Bronchial epithelial cell (primary cell): ENCODE measurements around the gene ZDHHC1. TPM values are rescaled to one million over a fixed set of nuclear protein-coding genes. Genes with fewer than 3 reads are reported as not detected.

Experiments used
- DNase-seq: peaks from one replicate; pipeline ENCODE4 v3.0.0-alpha.2; 2010; ENCODE audit warnings: low read depth
- FAIRE-seq: peaks from 2 replicates; lab custom pipeline; 2011; peaks lifted over from hg19 to GRCh38; lab: Jason Lieb, UNC
- H3K27me3 ChIP-seq: 2 replicates; pipeline ENCODE4 v1.5.1; 2011; ENCODE audit warnings: low read length; ENCODE audit not compliant: control insufficient read depth, insufficient read depth
- H3K36me3 ChIP-seq: 2 replicates; pipeline ENCODE4 v1.5.1; 2011; ENCODE audit warnings: low read length; ENCODE audit not compliant: control insufficient read depth, insufficient read depth
- H3K4me3 ChIP-seq: 2 replicates; pipeline ENCODE4 v1.5.1; 2011; ENCODE audit warnings: mild to moderate bottlenecking, low read depth, low read length, control low read depth
- CTCF ChIP-seq: IDR thresholded peaks from 2 replicates; pipeline ENCODE4 v1.5.1; 2011; ENCODE audit warnings: mild to moderate bottlenecking, moderate library complexity, low read length, control low read depth, inconsistent platforms; ENCODE audit not compliant: insufficient read depth, severe bottlenecking
- total RNA-seq: library from RNA; depleted of rRNA; stranded (reverse); fragments of >200 nt; gene quantifications from 2 replicates; pipeline ENCODE4 v1.2.1, GENCODE V29; 2014

ZDHHC1 gene
- total RNA-seq, 1 donor from 2014 or later, result 1.8 TPM

- DNase-seq (peak; percentile 10), FAIRE-seq (peak; percentile 73)
- no peak for TF ChIP-seq CTCF
- Histone ChIP-seq H3K27me3 (no peaks in the 10 kb centered on the region), H3K4me3 (no peak overlapping the region), H3K36me3 (peaks cover 6% of the 10 kb centered on the region)
Measured at GRCh38 chr16:67461600-67462278, 45.5 kb upstream of the ZDHHC1 start.

- no peak for FAIRE-seq
Measured at GRCh38 chr16:67460961-67461360, 44.7 kb upstream of the ZDHHC1 start.

GRCh38 chr16:67460168-67460567 lies 43.9 kb upstream of the ZDHHC1 start:
- DNase-seq (no peak), FAIRE-seq (no peak)
- Histone ChIP-seq H3K4me3 (no peak overlapping the region), H3K36me3 (peaks cover 6% of the 10 kb centered on the region), H3K27me3 (no peaks in the 10 kb centered on the region)
- no peak for TF ChIP-seq CTCF

More at GRCh38 chr16:67460961-67461360, 44.7 kb upstream of the ZDHHC1 start:
- TF ChIP-seq CTCF, result no peak
- H3K27me3 ChIP-seq, result no peaks in the 10 kb centered on the region
- no peak overlapping the region for H3K4me3 ChIP-seq
- DNase-seq, result no peak
- peaks cover 6% of the 10 kb centered on the region for H3K36me3 ChIP-seq

- DNase-seq (no peak), FAIRE-seq (no peak)
- no peak overlapping the region for H3K4me3 ChIP-seq
- no peak for TF ChIP-seq CTCF
- H3K36me3 ChIP-seq, result peaks cover 8% of the 10 kb centered on the region
- no peaks in the 10 kb centered on the region for H3K27me3 ChIP-seq
Measured at GRCh38 chr16:67459861-67460150, 43.5 kb upstream of the ZDHHC1 start.

GRCh38 chr16:67459066-67459860 lies 43.0 kb upstream of the ZDHHC1 start:
- peaks cover 8% of the 10 kb centered on the region for H3K36me3 ChIP-seq
- DNase-seq, result no peak
- TF ChIP-seq CTCF, result no peak
- no peaks in the 10 kb centered on the region for H3K27me3 ChIP-seq
- no peak for FAIRE-seq
- no peak overlapping the region for H3K4me3 ChIP-seq
